Islet of Langerhans (tissue), 1 donor: ENCODE results near the gene ANXA6.

Source experiments
- FAIRE-seq: peaks from one replicate; lab custom pipeline; 2011; peaks lifted over from hg19 to GRCh38; lab: Jason Lieb, UNC

The ANXA6 gene

GRCh38 chr5:151080613-151081430, 76.8 kb downstream of the ANXA6 start, which contains the start of gene TNIP1:
Gene TNIP1, minus strand, starts transcription at chr5:151081034. Its CDS starts 15,939 bp downstream, at chr5:151065095.
- no peak for FAIRE-seq

GRCh38 chr5:151079838-151080612, 77.6 kb downstream of the ANXA6 start:
- FAIRE-seq: no peak

GRCh38 chr5:151078490-151079262, 78.9 kb downstream of the ANXA6 start:
- FAIRE-seq: no peak

GRCh38 chr5:151077967-151078366, 79.6 kb downstream of the ANXA6 start:
- FAIRE-seq: no peak

GRCh38 chr5:151077419-151077818, 80.2 kb downstream of the ANXA6 start:
- no peak for FAIRE-seq

- FAIRE-seq: no peak
Measured at GRCh38 chr5:151076616-151077015, 81.0 kb downstream of the ANXA6 start.

- no peak for FAIRE-seq
Measured at GRCh38 chr5:151075698-151076331, 81.8 kb downstream of the ANXA6 start.

- no peak for FAIRE-seq
Measured at GRCh38 chr5:151074557-151074956, 83.0 kb downstream of the ANXA6 start.

GRCh38 chr5:151073280-151073679, 84.3 kb downstream of the ANXA6 start:
- FAIRE-seq: no peak

GRCh38 chr5:151072630-151073025, 85.0 kb downstream of the ANXA6 start:
- FAIRE-seq: no peak

GRCh38 chr5:151071848-151072629, 85.5 kb downstream of the ANXA6 start:
- no peak for FAIRE-seq

- FAIRE-seq: no peak
Measured at GRCh38 chr5:151071021-151071420, 86.6 kb downstream of the ANXA6 start.

- no peak for FAIRE-seq
Measured at GRCh38 chr5:151070449-151070848, 87.1 kb downstream of the ANXA6 start.

GRCh38 chr5:151068433-151069197, 89.0 kb downstream of the ANXA6 start:
- FAIRE-seq: no peak

GRCh38 chr5:151067632-151068432, 89.7 kb downstream of the ANXA6 start:
- no peak for FAIRE-seq

GRCh38 chr5:151066920-151067319, 90.7 kb downstream of the ANXA6 start:
- FAIRE-seq: no peak

- no peak for FAIRE-seq
Measured at GRCh38 chr5:151065609-151066008, 92.0 kb downstream of the ANXA6 start.

- FAIRE-seq: no peak
Measured at GRCh38 chr5:151064916-151065499, 92.6 kb downstream of the ANXA6 start.
